Stomach (tissue), 4 donors: ENCODE measurements around the gene SP140.

Source experiments
- POLR2A ChIP-seq, 4 donors: fragments of 450-650 bp; IDR thresholded peaks; one replicate each; pipeline ENCODE4 v1.6.1; 2016; ENCODE audit warnings: antibody characterized with exemption in 4 of 4, control low read depth in 2 of 4, mild to moderate bottlenecking in 1 of 4, moderate library complexity in 1 of 4
- POLR2AphosphoS5 ChIP-seq, 3 donors: sonication (generic); formaldehyde crosslinking; IDR thresholded peaks; one replicate each; pipeline ENCODE4 v1.6.1; 2016; ENCODE audit warnings: antibody characterized with exemption in 3 of 3
- TF ChIP-seq, protein P1 (sequence below), 7 experiments: fragments of 450-650 bp in 4 of 7; fragments of 200-600 bp in 3 of 7; sonication (generic) in 3 of 7; IDR thresholded peaks; one replicate each; pipeline ENCODE4 v1.5.1; 2016 to 2019; ENCODE audit warnings: antibody characterized with exemption in 7 of 7, control low read depth in 2 of 7, mild to moderate bottlenecking in 1 of 7

DNA sequence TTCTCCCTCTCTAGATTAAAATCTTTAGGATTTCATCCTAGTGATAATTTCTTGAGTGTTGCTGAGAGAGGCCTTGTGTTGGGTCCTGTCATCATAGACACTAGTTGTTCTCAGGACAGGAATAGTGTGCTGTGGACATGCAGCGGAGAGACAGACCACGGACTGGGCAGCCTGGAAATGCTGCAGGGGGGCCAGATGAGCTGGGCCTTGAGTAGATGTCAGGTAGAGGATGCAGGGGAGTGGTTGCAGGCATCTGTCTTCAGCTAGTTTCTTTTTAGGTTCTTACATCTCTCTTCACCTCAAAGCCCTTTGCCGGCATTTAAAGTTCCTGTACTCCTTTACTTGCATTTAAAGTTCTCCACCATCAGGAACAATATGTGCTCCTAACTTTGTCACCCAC lies 48.5 kb upstream of the SP140 start:
- TF ChIP-seq, protein P1, sequence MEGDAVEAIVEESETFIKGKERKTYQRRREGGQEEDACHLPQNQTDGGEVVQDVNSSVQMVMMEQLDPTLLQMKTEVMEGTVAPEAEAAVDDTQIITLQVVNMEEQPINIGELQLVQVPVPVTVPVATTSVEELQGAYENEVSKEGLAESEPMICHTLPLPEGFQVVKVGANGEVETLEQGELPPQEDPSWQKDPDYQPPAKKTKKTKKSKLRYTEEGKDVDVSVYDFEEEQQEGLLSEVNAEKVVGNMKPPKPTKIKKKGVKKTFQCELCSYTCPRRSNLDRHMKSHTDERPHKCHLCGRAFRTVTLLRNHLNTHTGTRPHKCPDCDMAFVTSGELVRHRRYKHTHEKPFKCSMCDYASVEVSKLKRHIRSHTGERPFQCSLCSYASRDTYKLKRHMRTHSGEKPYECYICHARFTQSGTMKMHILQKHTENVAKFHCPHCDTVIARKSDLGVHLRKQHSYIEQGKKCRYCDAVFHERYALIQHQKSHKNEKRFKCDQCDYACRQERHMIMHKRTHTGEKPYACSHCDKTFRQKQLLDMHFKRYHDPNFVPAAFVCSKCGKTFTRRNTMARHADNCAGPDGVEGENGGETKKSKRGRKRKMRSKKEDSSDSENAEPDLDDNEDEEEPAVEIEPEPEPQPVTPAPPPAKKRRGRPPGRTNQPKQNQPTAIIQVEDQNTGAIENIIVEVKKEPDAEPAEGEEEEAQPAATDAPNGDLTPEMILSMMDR (IDR thresholded peaks at IDR 0.05), result no peak
- no peak for TF ChIP-seq POLR2A (IDR thresholded peaks at IDR 0.05)
- TF ChIP-seq POLR2AphosphoS5 (IDR thresholded peaks at IDR 0.05), result no peak
